T-helper 2 cell treated with Interferon-gamma antibody and Interleukin-4, amounts not matched to agents 5 μg/mL and 100 μg/mL, for 36 hours (primary cell): ENCODE data around the gene NACC2.
"Not testable (repeated sequence)": the region's sequence is repeated elsewhere in the genome, so short reads cannot be mapped to it uniquely, and the experiment has no call there.

Source experiments
- DNase-seq: peaks from one replicate; pipeline ENCODE4 v3.0.0; 2021; ENCODE audit warnings: low spot score
- H3K27ac Mint-ChIP-seq: one replicate; pipeline ENCODE4 v1.8.0; 2021; ENCODE audit warnings: mild to moderate bottlenecking, mixed read lengths
- H3K27me3 Mint-ChIP-seq: one replicate; pipeline ENCODE4 v1.8.0; 2021; ENCODE audit warnings: low read depth, mixed read lengths
- H3K36me3 Mint-ChIP-seq: one replicate; pipeline ENCODE4 v1.8.0; 2021; ENCODE audit warnings: low read depth, mixed read lengths
- H3K4me1 Mint-ChIP-seq: one replicate; pipeline ENCODE4 v1.8.0; 2021; ENCODE audit warnings: low read depth, mixed read lengths
- H3K4me3 Mint-ChIP-seq: one replicate; pipeline ENCODE4 v1.8.0; 2022; ENCODE audit warnings: mild to moderate bottlenecking, moderate library complexity, mixed read lengths
- H3K9me3 Mint-ChIP-seq: one replicate; pipeline ENCODE4 v1.8.0; 2021; ENCODE audit warnings: mixed read lengths

NACC2 gene

DNA sequence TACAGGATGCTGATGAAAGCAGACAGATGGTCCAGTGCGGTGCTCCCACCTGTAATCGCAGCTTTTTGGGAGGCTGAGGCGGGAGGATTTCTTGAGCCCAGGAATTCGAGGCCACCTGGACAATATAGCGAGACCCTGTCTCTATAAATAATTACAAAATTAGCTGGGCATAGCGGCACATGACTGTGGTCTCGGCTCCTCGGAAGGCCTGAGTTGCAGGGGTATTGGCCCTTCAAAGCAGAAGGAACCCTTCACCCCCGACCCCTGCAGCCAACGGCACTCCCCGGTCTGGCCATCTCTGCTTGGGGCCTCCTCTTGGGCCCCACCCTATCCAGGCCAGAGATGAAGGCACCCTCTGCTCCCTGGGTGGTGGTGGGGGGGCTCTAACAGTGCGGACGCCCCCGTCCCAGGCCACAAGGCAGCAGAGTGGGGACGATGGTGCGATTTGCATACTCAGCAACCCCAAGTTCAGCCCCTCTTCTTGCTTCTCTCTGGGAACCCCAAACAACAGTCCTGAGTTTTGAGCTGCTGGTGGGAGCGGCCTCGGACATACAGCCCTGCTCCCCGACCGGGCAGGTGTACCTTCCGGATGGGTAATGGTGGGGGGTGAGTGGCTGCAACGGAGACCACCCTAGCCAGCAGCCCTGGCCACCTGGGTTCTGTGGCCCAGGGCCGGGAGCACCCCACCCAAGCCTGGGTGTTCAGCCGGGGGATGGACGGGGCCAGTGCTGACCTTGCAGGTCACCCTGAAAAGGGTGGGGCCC, 50.7 kb downstream of the NACC2 start:
- H3K4me1 Mint-ChIP-seq = no peaks in the 10 kb centered on the region
- peaks cover 4% of the 10 kb centered on the region for H3K9me3 Mint-ChIP-seq

DNA sequence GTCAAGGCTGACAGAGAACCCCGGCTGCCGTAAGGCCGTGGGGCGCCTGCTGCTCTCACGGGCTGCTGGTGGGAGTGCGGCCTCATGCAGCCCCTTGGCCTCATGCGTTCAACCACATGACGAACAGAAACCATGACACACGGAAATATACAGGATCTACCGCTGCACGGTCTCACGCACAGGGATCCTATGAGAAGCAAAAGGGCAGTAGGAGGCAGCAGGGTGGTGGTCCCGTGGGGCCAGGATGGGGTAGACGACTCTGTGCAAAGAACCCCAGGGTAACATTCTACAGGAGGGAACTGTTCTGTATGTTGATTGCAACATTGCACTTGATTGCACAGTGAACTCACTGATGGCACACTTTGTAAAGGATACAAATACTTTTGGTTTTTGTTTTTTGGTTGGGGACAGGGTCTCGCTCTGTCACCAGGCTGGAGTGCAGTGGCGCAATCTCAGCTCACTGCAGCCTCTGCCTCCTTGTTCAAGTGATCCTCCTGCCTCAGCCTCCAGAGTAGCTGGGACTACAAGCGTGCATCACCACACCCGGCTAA, 51.6 kb downstream of the NACC2 start:
- Mint-ChIP-seq H3K27me3 (no peaks in the 10 kb centered on the region), H3K4me3 (no peak overlapping the region), H3K27ac (no peak overlapping the region), H3K9me3 (peaks cover 12% of the 10 kb centered on the region), H3K36me3 (no peaks in the 10 kb centered on the region), H3K4me1 (no peaks in the 10 kb centered on the region)
- no peak for DNase-seq

More for the DNA sequence above, 50.7 kb downstream of the NACC2 start:
- Mint-ChIP-seq H3K27me3 (no peaks in the 10 kb centered on the region), H3K27ac (no peak overlapping the region), H3K4me3 (no peak overlapping the region), H3K36me3 (no peaks in the 10 kb centered on the region)
- DNase-seq = no peak

DNA sequence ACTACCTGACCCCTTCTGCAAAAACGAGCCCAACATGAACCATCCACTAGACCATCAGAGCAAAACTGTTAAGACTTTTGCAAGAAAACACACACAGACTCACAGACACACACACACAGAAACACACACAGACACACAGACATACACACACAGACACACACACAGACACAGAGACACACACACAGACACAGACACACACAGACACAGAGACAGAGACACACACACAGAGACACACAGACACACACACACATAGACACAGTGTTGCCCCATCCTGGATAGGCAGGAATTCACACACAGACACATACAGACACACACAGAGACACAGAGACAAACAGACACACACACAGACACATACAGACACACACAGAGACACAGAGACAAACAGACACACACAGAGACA, 52.5 kb downstream of the NACC2 start:
- DNase-seq = no peak
- H3K9me3 Mint-ChIP-seq = peaks cover 16% of the 10 kb centered on the region
- H3K4me1 Mint-ChIP-seq = no peaks in the 10 kb centered on the region
- no peak overlapping the region for H3K27ac Mint-ChIP-seq
- H3K27me3 Mint-ChIP-seq = no peaks in the 10 kb centered on the region
- no peak overlapping the region for H3K4me3 Mint-ChIP-seq
- no peaks in the 10 kb centered on the region for H3K36me3 Mint-ChIP-seq

DNA sequence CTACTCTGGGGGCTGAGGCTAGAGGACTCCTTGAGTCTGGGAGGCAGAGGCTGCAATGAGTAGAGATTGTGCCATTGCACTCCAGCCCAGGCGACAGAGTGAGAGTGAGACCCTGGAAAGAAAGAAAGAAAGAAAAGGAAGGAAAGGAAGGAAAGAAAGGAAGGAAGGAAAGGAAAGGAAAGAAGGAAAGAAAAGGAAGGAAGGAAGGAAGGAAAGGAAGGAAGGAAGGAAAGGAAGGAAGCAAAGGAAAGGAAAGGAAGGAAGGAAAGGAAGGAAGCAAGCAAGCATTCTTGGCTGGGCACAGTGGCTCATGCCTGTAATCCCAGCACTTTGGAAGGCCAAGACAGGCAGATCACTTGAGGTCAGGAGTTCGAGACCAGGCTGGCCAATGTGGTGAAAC, 54.2 kb downstream of the NACC2 start:
- H3K36me3 Mint-ChIP-seq, H3K27me3 Mint-ChIP-seq, H3K4me3 Mint-ChIP-seq, H3K4me1 Mint-ChIP-seq, H3K27ac Mint-ChIP-seq, DNase-seq: not testable (repeated sequence)
- H3K9me3 Mint-ChIP-seq = peaks cover 24% of the 10 kb centered on the region

DNA sequence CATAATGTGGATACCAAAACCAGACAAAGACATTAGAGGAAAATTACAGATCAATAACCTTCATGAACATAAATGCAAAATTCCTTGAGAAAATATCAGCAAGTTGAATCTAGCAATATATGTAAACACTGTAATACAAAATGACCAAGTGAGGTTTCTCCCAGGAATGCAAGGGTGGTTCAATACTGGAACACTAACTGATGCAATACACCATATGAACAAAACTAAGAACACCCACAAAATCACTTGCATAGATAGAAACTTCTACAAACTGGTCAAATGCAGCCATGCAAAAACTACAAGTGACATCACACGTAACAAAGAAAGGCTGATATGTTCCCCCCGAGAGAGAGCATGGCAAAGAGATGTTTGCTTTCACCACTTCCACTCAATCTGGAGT, 55.6 kb downstream of the NACC2 start:
- H3K4me1 Mint-ChIP-seq = no peaks in the 10 kb centered on the region
- H3K36me3 Mint-ChIP-seq = no peaks in the 10 kb centered on the region
- peaks cover 24% of the 10 kb centered on the region for H3K9me3 Mint-ChIP-seq
- no peak overlapping the region for H3K27ac Mint-ChIP-seq
- DNase-seq = no peak
- no peaks in the 10 kb centered on the region for H3K27me3 Mint-ChIP-seq
- H3K4me3 Mint-ChIP-seq = no peak overlapping the region

DNA sequence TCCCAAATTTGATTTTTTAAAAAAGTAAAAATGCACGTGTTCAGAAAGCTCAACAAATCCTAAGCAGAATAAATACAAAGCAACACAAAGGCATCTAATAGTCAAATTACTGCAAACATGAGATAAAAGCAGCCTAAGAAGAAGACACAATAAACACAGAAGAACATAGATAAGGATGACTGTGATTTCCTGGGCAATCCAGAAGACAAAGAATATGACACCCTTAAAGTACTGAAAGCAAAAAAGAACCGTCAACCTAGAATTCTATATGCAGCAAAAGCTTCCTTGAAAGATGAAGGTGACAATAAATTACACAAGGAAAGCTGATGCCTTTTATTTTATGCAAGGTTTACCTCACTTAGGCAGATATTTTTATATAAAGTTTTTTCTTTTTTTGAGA, 58.2 kb downstream of the NACC2 start:
- no peaks in the 10 kb centered on the region for H3K36me3 Mint-ChIP-seq
- no peaks in the 10 kb centered on the region for H3K4me1 Mint-ChIP-seq

DNA sequence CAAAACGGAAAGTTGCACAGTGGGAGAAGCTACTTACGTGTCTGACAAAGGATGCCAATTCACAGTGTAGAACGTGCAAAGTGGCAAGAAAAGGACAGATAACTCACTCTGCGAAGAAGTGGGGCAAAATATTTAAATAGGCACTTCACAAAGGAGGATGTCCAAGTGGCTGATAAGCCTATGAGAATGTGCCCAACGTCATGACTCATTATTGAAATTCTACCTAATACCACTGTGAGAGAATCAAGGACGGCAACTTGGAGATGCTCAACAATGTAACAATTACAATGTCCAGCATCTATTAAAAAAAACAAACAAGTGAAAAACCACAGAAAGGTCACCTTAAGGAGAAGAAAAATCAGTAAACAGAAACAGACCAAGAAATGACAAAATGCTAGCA, 59.0 kb downstream of the NACC2 start:
- H3K36me3 Mint-ChIP-seq = no peaks in the 10 kb centered on the region
- H3K27me3 Mint-ChIP-seq = no peaks in the 10 kb centered on the region
- no peak overlapping the region for H3K4me3 Mint-ChIP-seq
- no peak overlapping the region for H3K27ac Mint-ChIP-seq
- H3K4me1 Mint-ChIP-seq = no peaks in the 10 kb centered on the region
- DNase-seq = no peak
- peaks cover 24% of the 10 kb centered on the region for H3K9me3 Mint-ChIP-seq

More for the DNA sequence above, 58.2 kb downstream of the NACC2 start:
- Mint-ChIP-seq H3K9me3 (peaks cover 24% of the 10 kb centered on the region), H3K27me3 (no peaks in the 10 kb centered on the region), H3K27ac (no peak overlapping the region), H3K4me3 (no peak overlapping the region)
- DNase-seq = no peak

DNA sequence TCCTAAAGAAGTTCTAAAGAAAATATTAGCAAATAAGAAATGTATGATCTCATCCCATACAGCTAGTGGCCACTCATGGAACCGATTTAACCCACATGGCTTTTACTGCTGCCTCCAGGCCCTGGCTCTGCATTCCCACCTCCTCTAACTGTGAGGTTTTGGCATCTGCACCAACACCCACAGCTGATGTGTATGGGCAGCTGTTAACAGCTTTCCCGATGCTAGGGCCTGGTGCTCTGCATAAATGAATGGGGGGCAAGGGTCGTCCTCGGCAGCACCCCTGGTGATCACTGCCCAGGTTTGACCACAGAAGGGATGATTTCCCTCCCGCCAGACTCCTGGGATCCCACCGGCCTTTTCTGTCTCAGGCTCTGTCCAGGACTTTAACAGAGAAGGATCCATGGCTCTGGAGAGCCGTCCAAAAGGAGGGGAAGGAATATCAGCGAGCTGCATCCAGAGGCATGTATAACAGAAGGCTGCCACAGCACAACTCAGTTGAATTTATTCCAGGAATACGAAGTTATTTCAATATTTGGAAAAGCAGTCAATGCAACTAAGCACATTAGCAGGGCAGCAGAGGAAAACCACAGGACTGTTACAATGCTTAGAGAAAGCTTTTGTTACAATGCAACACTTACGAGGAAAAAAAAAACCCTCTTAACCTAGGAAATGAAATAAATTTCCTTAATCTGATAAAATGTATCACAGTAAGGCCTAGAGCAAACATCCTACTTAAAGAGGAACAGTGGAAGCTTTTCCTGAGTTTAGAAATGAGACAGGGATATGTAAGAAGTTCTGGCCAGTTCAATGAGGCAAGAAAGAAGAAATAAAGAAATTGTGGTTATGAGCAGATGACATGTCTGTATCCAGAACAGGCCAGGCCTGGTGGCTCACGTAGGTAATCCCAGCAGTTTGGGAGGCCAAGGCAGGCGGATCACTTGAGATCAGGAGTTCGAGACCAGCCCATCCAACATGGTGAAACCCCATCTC, 63.1 kb downstream of the NACC2 start:
- no peaks in the 10 kb centered on the region for H3K4me1 Mint-ChIP-seq
- H3K27me3 Mint-ChIP-seq = no peaks in the 10 kb centered on the region
- H3K4me3 Mint-ChIP-seq = no peak overlapping the region
- peaks cover 8% of the 10 kb centered on the region for H3K9me3 Mint-ChIP-seq
- no peak overlapping the region for H3K27ac Mint-ChIP-seq
- no peak for DNase-seq
- peaks cover 1% of the 10 kb centered on the region for H3K36me3 Mint-ChIP-seq

DNA sequence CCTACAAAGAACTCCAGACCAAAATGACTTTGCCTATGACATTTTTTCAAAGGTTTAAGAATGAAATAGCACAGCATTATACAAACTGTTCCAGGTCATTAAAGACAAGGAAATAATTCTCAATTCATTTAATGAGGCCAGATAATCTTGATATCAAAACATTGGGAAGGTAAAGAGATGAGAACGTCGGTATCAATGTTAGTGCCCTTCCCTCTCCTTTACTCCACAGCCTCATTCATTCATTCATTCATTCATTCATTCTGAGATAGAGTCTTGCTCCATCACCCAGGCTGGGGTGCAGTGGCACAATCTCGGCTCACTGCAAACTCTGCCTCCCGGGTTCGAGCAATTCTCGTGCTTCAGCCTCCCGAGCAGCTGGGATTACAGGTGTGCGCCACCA, 64.0 kb downstream of the NACC2 start:
- no peak for DNase-seq
- H3K27me3 Mint-ChIP-seq = no peaks in the 10 kb centered on the region
- H3K9me3 Mint-ChIP-seq = no peaks in the 10 kb centered on the region
- H3K4me3 Mint-ChIP-seq = no peak overlapping the region
- no peak overlapping the region for H3K27ac Mint-ChIP-seq
- H3K36me3 Mint-ChIP-seq = peaks cover 1% of the 10 kb centered on the region
- H3K4me1 Mint-ChIP-seq = no peaks in the 10 kb centered on the region

DNA sequence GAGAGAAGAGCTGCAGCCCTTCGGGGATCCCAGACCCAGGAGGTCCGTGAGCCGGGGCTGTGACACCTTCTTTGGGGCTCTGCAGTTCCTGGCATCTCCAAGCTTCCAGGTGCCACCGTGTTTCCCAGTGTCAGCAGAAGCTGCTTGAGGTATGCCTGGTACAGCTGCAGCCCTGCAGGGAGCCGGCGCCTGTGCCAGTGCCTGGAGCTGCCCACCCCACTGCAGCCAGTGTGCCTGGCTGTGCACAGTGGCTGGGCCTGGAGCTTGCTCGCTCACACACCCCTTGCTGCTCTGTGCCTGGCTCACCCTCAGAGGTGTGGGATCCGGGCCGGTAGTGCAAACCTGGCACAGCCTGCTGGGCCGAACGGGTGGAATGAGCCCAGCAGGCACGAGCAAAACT, 65.5 kb downstream of the NACC2 start:
- Mint-ChIP-seq H3K27ac (no peak overlapping the region), H3K4me3 (no peak overlapping the region), H3K9me3 (no peaks in the 10 kb centered on the region), H3K4me1 (no peaks in the 10 kb centered on the region), H3K27me3 (no peaks in the 10 kb centered on the region), H3K36me3 (peaks cover 1% of the 10 kb centered on the region)
- DNase-seq = no peak

DNA sequence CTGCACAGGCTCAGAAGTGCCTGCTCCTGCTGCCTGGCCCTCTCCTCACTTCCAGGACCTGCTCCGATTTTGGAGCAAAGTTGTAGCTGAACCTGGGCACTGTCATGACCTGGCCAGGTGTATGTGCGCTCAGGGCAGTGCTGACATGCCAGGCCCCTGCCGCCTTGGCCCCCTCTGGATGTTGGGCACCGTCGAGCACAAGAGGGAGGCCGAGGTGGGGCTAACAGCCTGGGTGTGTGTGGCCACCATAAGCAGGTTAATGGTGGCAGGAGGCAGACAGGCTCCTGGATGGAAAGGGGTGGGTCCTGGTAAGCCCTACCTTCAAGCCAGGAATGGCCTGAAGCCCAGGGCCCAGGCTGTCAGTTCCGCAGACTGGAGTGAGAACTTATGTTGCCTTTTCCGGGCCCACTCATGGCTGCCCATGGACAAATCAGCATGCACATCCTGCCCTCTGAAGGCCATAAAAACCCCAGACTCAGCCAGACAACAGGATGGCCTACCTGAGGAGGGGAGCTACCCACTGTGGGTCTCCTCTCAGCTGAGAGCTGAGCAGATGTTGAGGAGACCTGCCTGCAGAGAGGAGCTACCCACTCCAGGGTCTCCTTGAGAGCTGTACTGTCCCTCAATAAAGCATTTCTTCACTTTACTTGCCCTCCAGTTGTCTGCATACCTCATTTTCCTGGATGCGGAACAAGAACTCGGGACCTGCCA, 66.2 kb downstream of the NACC2 start:
- no peaks in the 10 kb centered on the region for H3K4me1 Mint-ChIP-seq
- H3K27me3 Mint-ChIP-seq = no peaks in the 10 kb centered on the region
- H3K4me3 Mint-ChIP-seq = no peak overlapping the region
- H3K27ac Mint-ChIP-seq = no peak overlapping the region
- no peaks in the 10 kb centered on the region for H3K9me3 Mint-ChIP-seq
- peaks cover 1% of the 10 kb centered on the region for H3K36me3 Mint-ChIP-seq
- DNase-seq = no peak

DNA sequence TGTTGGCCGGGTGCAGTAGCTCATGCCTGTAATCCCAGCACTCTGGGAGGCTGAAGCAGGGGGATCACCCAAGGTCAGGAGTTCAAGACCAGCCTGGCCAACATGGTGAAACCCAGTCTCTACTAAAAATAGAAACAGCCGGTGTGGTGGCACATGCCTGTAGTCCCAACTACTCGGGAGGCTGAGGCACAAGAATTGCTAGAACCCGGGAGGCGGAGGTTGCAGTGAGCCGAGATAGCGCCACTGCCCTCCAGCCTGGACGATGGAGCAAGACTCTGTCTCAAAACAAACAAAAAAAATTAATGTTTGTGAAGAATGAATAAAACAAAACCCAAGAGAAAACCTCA, 68.2 kb downstream of the NACC2 start:
- not testable (repeated sequence) for H3K36me3 Mint-ChIP-seq, H3K27me3 Mint-ChIP-seq, DNase-seq, H3K9me3 Mint-ChIP-seq, H3K27ac Mint-ChIP-seq, H3K4me3 Mint-ChIP-seq, H3K4me1 Mint-ChIP-seq

DNA sequence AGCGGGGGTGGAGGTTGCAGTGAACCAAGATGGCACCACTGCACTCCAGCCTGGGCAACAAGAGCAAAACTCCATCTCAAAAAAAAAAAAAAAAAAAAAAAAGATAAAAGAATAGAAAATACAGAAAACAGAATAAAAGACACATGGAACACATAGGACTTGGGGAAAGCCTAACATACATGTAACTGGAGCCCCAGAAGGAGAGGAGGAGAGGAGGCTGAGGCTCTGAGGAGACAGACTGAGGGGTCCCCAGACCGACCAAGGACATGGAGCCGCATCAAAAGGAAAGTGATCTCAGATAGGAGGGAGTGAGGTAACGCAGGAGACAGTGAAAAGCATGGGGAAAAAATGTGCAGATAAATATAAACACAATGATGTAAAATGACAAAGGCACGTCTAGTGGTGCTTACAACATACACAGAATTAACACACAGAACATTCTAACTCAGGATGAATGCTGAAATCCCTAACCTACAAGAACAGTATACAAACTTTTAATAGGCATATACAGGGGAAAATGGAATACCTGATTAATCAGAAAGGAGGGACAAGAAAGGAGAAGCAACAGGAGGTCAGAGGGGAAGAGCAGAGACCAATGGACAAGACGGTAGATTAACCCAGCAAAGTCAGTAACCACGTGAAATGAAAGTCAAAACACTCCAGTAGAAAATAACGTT, 68.7 kb downstream of the NACC2 start:
- Mint-ChIP-seq H3K4me3 (no peak overlapping the region), H3K36me3 (peaks cover 1% of the 10 kb centered on the region), H3K4me1 (no peaks in the 10 kb centered on the region), H3K9me3 (no peaks in the 10 kb centered on the region), H3K27me3 (no peaks in the 10 kb centered on the region), H3K27ac (no peak overlapping the region)
- no peak for DNase-seq
